Measurements from ENCODE around the gene STK31.
"Not testable (repeated sequence)": the region's sequence is repeated elsewhere in the genome, so short reads cannot be mapped to it uniquely, and the experiment has no call there.

- TF ChIP-seq CTCF (IDR thresholded peaks at IDR 0.05; ENCODE audit: borderline replicate concordance, extremely low read depth, low read length, poor library complexity, severe bottlenecking); EZH2 (IDR thresholded peaks at IDR 0.05; ENCODE audit: borderline replicate concordance, low read depth, low read length, severe bottlenecking): not testable (repeated sequence)
Measured at GRCh38 chr7:23684041-23684440, 26.0 kb upstream of the STK31 start.
